Stomach (tissue), 9 donors: Measurements from ENCODE around the gene MAGI2. TPM values are rescaled to one million over a fixed set of nuclear protein-coding genes. Genes with fewer than 3 reads are reported as not detected.

ENCODE experiments used
- DNase-seq, 2 donors: peaks; one replicate each; pipeline versions ENCODE4 v3.0.0 to v3.0.0-alpha.2; 2013 to 2019
- H3K27ac ChIP-seq, 5 donors: fragments of 200-600 bp in 4 of 5; sonication (generic) in 4 of 5; one replicate each; pipeline ENCODE4 v1.5.1; 2013 to 2019; ENCODE audit warnings: mild to moderate bottlenecking in 1 of 5, moderate library complexity in 1 of 5
- H3K27me3 ChIP-seq, 3 donors: fragments of 200-600 bp; sonication (generic); one replicate each; pipeline ENCODE4 v1.5.1; 2017 to 2019; ENCODE audit warnings: mixed run types in 1 of 3
- H3K36me3 ChIP-seq, 4 donors: fragments of 200-600 bp; sonication (generic); 1 replicate in 3 of 4; 2 replicates in 1 of 4; pipeline ENCODE4 v1.5.1; 2016 to 2019
- H3K4me1 ChIP-seq, 4 donors: fragments of 200-600 bp; sonication (generic); one replicate each; pipeline ENCODE4 v1.5.1; 2016 to 2019
- H3K4me3 ChIP-seq, 4 donors: fragments of 200-600 bp; sonication (generic) in 3 of 4; one replicate each; pipeline ENCODE4 v1.5.1; 2016 to 2019; ENCODE audit warnings: mild to moderate bottlenecking in 1 of 4
- H3K9me3 ChIP-seq, 4 donors: fragments of 200-600 bp; sonication (generic); one replicate each; pipeline ENCODE4 v1.5.1; 2016 to 2019
- EP300 ChIP-seq: sonication (generic); formaldehyde crosslinking; IDR thresholded peaks from one replicate; pipeline ENCODE4 v1.6.1; 2017; ENCODE audit warnings: antibody characterized with exemption
- POLR2A ChIP-seq, 4 donors: fragments of 450-650 bp; IDR thresholded peaks; one replicate each; pipeline ENCODE4 v1.6.1; 2016; ENCODE audit warnings: antibody characterized with exemption in 4 of 4, control low read depth in 2 of 4, mild to moderate bottlenecking in 1 of 4, moderate library complexity in 1 of 4
- POLR2AphosphoS5 ChIP-seq, 3 donors: sonication (generic); formaldehyde crosslinking; IDR thresholded peaks; one replicate each; pipeline ENCODE4 v1.6.1; 2016; ENCODE audit warnings: antibody characterized with exemption in 3 of 3
- WGBS, 5 donors: extraction: QIAGEN DNeasy Blood & Tissue Kit in 3 of 5; methylation state at CpG; one replicate each; pipeline versions ENCODE4 v1.1.5 to v1.1.7; 2013 to 2018; 5-methylcytosine and 5-hydroxymethylcytosine counted together
- intact Hi-C: fragments of 100-400 bp; cut with DNase I; formaldehyde crosslinking; loops from one replicate; pipeline ENCODE4 v1.15.1; 2023; ENCODE audit warnings: low total_unique reads
- polyA plus RNA-seq, 3 donors: library from polyadenylated mRNA; stranded (reverse); fragments of 200-250 nt; gene quantifications; one replicate each; pipeline ENCODE4 v1.2.3, GENCODE V29; 2013
- total RNA-seq, 5 donors: library from RNA; depleted of rRNA; stranded (reverse); fragments of >200 nt; gene quantifications; one replicate each; pipeline versions ENCODE4 v1.1.0 to v1.2.3, GENCODE V29; 2014 to 2016
- TF ChIP-seq, protein P1 (sequence below), 7 experiments: fragments of 450-650 bp in 4 of 7; fragments of 200-600 bp in 3 of 7; sonication (generic) in 3 of 7; IDR thresholded peaks; one replicate each; pipeline ENCODE4 v1.5.1; 2016 to 2019; ENCODE audit warnings: antibody characterized with exemption in 7 of 7, control low read depth in 2 of 7, mild to moderate bottlenecking in 1 of 7
- donor health status: healthy with polysubstance abuse.
- donor health status: Bipolar disorder and iron deficiency.
- donor health status: healthy.

The MAGI2 gene
- total and polyA plus RNA-seq, 8 donors, result 0.92 to 53.9 (median 5.8) TPM

DNA sequence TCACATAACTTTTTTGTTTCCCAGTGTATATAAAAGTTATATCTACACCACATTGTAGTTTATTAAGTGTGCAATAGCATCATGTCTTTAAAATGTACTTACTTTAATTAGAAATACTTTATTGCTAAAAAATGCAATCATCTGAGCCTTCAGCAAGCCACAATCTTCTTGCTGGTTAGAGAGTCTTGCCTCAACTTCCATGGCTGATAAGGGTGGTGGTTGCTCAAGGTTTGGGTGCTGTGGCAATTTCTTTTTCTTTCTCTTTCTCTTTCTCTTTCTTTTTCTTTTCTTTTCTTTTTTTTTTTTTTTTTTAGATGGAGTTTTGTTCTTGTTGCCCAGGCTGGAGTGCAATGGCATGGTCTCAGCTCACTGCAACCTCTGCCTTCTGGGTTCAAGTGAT is 360.0 kb downstream of the MAGI2 start:
- TF ChIP-seq EP300, result no peak
- no peak for TF ChIP-seq POLR2AphosphoS5 (IDR thresholded peaks at IDR 0.05)
- TF ChIP-seq, protein P1, sequence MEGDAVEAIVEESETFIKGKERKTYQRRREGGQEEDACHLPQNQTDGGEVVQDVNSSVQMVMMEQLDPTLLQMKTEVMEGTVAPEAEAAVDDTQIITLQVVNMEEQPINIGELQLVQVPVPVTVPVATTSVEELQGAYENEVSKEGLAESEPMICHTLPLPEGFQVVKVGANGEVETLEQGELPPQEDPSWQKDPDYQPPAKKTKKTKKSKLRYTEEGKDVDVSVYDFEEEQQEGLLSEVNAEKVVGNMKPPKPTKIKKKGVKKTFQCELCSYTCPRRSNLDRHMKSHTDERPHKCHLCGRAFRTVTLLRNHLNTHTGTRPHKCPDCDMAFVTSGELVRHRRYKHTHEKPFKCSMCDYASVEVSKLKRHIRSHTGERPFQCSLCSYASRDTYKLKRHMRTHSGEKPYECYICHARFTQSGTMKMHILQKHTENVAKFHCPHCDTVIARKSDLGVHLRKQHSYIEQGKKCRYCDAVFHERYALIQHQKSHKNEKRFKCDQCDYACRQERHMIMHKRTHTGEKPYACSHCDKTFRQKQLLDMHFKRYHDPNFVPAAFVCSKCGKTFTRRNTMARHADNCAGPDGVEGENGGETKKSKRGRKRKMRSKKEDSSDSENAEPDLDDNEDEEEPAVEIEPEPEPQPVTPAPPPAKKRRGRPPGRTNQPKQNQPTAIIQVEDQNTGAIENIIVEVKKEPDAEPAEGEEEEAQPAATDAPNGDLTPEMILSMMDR (IDR thresholded peaks at IDR 0.05), result no peak
- no peak for TF ChIP-seq POLR2A (IDR thresholded peaks at IDR 0.05)
- H3K9me3 ChIP-seq, result peaks cover 0 to 9% (median under 1%) of the 10 kb centered on the region in 4 donors
- intact Hi-C loops, result no loop called here
- no peak overlapping the region for H3K4me3 ChIP-seq
- no peak for DNase-seq
- no peaks in the 10 kb centered on the region for H3K4me1 ChIP-seq
- H3K36me3 ChIP-seq, result no peaks in the 10 kb centered on the region
- no peaks in the 10 kb centered on the region for H3K27me3 ChIP-seq
- H3K27ac ChIP-seq, result no peak overlapping the region

DNA sequence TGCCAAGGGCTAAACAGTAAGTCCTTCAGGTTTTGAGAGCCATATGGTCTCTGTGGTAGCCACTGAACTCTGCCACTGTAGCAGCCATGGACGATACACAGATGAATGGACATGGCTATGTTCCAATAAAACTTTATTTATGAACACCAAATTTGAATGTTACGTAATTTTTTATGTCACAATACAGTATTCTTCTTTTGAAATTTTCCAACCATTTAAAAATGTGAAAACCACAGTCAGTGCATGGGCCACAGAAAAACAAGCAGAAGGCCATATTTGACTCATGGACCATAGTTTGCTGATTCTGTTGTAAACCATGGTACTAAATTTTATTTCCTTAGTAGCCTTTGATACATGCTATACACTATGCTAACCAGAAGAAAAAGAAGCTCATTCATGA is 361.8 kb downstream of the MAGI2 start:
- intact Hi-C loops, result no loop called here
- no peak for TF ChIP-seq POLR2A (IDR thresholded peaks at IDR 0.05)
- TF ChIP-seq, protein P1 (IDR thresholded peaks at IDR 0.05), result no peak
- TF ChIP-seq EP300, result no peak
- TF ChIP-seq POLR2AphosphoS5 (IDR thresholded peaks at IDR 0.05), result no peak
- no peak for DNase-seq
- H3K4me3 ChIP-seq, result no peak overlapping the region
- no peaks in the 10 kb centered on the region for H3K27me3 ChIP-seq
- peaks cover 0 to 15% (median 5%) of the 10 kb centered on the region in 4 donors for H3K9me3 ChIP-seq
- no peaks in the 10 kb centered on the region for H3K36me3 ChIP-seq
- no peaks in the 10 kb centered on the region for H3K4me1 ChIP-seq
- no peak overlapping the region for H3K27ac ChIP-seq
- 71 to 85% (median 82%) methylated on average over 2 of the region's 2 CpGs for WGBS, 5 donors

DNA sequence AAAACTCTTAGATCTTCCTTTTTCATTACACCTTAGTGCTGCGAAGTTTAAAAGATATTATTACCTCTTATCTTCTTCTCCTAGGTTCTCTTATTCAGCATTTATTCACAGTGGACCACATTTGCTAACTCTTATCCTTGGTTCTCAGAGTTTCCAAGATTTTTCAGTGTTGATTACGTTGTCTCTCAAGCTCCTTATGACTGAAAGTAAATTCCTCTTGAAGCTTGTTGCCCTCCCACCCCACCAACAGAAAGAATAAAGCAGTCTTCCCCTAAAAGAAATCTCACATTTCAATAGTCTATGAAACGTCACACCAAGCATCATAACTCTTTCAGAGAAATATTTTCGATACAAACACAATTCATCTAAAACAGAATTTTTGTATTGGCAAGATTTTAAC is 362.5 kb downstream of the MAGI2 start:
- Histone ChIP-seq H3K4me1 (no peaks in the 10 kb centered on the region), H3K4me3 (no peak overlapping the region), H3K9me3 (peaks cover 0 to 12% (median 7%) of the 10 kb centered on the region in 4 donors), H3K27me3 (no peaks in the 10 kb centered on the region), H3K27ac (no peak overlapping the region), H3K36me3 (no peaks in the 10 kb centered on the region)
- intact Hi-C loops, result no loop called here
- WGBS, 5 donors, result 70 to 81% (median 74%) methylated on average over 4 of the region's 4 CpGs
- no peak for DNase-seq
- TF ChIP-seq POLR2A (IDR thresholded peaks at IDR 0.05) (no peak), EP300 (no peak), POLR2AphosphoS5 (IDR thresholded peaks at IDR 0.05) (no peak)
- TF ChIP-seq, protein P1 (IDR thresholded peaks at IDR 0.05), result no peak

DNA sequence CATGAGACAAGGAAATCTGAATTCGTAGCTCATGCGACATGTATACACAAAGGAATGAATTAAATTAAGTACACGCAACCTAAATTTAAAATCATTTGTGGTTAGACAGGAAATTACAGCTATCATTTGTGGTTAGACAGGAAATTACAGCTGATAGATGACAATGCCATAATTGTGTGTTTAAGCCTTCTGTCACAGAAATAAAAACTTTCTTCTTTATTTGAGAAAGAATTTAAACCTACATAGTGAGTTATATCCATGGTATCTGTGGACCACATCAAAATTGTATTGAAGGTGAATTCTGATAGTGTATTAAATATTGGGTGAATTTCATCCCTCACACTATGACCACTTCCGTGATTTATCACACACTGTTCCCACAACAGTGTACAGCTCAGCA is 362.9 kb downstream of the MAGI2 start:
- Histone ChIP-seq H3K4me1 (no peaks in the 10 kb centered on the region), H3K9me3 (peaks cover 0 to 11% (median 7%) of the 10 kb centered on the region in 4 donors), H3K27me3 (no peaks in the 10 kb centered on the region), H3K36me3 (no peaks in the 10 kb centered on the region), H3K27ac (no peak overlapping the region), H3K4me3 (no peak overlapping the region)
- 55 to 69% (median 59%) methylated on average over 4 of the region's 4 CpGs for WGBS, 5 donors
- DNase-seq, result no peak
- TF ChIP-seq EP300, result no peak
- TF ChIP-seq, protein P1 (IDR thresholded peaks at IDR 0.05), result no peak
- TF ChIP-seq POLR2AphosphoS5 (IDR thresholded peaks at IDR 0.05), result no peak
- no peak for TF ChIP-seq POLR2A (IDR thresholded peaks at IDR 0.05)
- intact Hi-C loops, result no loop called here
